ENCODE measurements around the gene ALPL. TPM values are rescaled to one million over a fixed set of nuclear protein-coding genes. Genes with fewer than 3 reads are reported as not detected.

ALPL gene
- total RNA-seq, 1 experiment from 2014 or later: 140 TPM

DNA sequence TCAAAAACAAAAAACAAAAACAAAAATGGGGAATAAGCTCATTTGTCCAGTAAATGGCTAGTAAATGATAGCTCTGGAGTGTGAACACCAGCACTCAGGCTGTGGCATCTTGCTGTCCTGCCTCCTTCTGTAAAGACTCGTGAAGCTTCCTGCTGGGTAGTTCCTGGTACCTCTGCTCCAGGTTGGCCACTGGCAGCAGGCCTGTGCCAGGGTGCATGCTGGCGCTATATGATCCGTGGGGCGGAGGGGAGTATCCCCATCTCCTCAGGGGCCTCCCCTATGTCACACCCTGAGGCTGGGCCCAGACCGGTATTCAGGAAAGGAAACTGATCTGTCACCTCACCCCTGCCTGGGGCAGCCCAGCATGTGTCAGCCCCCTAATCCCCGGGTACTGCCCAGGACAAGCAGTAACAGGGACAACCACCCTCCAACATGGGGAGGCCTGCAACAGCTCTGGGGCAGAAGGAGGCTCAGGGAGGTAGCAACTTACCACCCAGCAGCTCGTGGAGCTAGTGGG lies 14.1 kb downstream of the ALPL start:
- no peak overlapping the region for H3K27ac Mint-ChIP-seq
- H3K9me3 Mint-ChIP-seq: no peaks in the 10 kb centered on the region
- TF ChIP-seq, protein P1, sequence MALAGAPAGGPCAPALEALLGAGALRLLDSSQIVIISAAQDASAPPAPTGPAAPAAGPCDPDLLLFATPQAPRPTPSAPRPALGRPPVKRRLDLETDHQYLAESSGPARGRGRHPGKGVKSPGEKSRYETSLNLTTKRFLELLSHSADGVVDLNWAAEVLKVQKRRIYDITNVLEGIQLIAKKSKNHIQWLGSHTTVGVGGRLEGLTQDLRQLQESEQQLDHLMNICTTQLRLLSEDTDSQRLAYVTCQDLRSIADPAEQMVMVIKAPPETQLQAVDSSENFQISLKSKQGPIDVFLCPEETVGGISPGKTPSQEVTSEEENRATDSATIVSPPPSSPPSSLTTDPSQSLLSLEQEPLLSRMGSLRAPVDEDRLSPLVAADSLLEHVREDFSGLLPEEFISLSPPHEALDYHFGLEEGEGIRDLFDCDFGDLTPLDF (CRISPR knock-in tag; IDR thresholded peaks at IDR 0.05): no peak
- TF ChIP-seq, protein P2, sequence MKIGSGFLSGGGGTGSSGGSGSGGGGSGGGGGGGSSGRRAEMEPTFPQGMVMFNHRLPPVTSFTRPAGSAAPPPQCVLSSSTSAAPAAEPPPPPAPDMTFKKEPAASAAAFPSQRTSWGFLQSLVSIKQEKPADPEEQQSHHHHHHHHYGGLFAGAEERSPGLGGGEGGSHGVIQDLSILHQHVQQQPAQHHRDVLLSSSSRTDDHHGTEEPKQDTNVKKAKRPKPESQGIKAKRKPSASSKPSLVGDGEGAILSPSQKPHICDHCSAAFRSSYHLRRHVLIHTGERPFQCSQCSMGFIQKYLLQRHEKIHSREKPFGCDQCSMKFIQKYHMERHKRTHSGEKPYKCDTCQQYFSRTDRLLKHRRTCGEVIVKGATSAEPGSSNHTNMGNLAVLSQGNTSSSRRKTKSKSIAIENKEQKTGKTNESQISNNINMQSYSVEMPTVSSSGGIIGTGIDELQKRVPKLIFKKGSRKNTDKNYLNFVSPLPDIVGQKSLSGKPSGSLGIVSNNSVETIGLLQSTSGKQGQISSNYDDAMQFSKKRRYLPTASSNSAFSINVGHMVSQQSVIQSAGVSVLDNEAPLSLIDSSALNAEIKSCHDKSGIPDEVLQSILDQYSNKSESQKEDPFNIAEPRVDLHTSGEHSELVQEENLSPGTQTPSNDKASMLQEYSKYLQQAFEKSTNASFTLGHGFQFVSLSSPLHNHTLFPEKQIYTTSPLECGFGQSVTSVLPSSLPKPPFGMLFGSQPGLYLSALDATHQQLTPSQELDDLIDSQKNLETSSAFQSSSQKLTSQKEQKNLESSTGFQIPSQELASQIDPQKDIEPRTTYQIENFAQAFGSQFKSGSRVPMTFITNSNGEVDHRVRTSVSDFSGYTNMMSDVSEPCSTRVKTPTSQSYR (CRISPR knock-in tag; IDR thresholded peaks at IDR 0.05): no peak
- TF ChIP-seq SOX15 (CRISPR knock-in tag; IDR thresholded peaks at IDR 0.05) (no peak), JUN (CRISPR knock-in tag; IDR thresholded peaks at IDR 0.05) (no peak), ZBTB21 (CRISPR knock-in tag; IDR thresholded peaks at IDR 0.05; ENCODE audit: borderline replicate concordance) (no peak), SMAD3 (CRISPR knock-in tag; IDR thresholded peaks at IDR 0.05; ENCODE audit: borderline replicate concordance) (no peak), CBFB (CRISPR knock-in tag; IDR thresholded peaks at IDR 0.05; ENCODE audit: low read depth) (no peak), GABPB1 (CRISPR knock-in tag; IDR thresholded peaks at IDR 0.05) (no peak)
- TF ChIP-seq, protein P3, sequence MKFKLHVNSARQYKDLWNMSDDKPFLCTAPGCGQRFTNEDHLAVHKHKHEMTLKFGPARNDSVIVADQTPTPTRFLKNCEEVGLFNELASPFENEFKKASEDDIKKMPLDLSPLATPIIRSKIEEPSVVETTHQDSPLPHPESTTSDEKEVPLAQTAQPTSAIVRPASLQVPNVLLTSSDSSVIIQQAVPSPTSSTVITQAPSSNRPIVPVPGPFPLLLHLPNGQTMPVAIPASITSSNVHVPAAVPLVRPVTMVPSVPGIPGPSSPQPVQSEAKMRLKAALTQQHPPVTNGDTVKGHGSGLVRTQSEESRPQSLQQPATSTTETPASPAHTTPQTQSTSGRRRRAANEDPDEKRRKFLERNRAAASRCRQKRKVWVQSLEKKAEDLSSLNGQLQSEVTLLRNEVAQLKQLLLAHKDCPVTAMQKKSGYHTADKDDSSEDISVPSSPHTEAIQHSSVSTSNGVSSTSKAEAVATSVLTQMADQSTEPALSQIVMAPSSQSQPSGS (CRISPR knock-in tag; IDR thresholded peaks at IDR 0.05; ENCODE audit: borderline replicate concordance, low read depth): no peak
- TF ChIP-seq, protein P4, sequence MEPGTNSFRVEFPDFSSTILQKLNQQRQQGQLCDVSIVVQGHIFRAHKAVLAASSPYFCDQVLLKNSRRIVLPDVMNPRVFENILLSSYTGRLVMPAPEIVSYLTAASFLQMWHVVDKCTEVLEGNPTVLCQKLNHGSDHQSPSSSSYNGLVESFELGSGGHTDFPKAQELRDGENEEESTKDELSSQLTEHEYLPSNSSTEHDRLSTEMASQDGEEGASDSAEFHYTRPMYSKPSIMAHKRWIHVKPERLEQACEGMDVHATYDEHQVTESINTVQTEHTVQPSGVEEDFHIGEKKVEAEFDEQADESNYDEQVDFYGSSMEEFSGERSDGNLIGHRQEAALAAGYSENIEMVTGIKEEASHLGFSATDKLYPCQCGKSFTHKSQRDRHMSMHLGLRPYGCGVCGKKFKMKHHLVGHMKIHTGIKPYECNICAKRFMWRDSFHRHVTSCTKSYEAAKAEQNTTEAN (CRISPR knock-in tag; IDR thresholded peaks at IDR 0.05): no peak
- TF ChIP-seq, protein P5, sequence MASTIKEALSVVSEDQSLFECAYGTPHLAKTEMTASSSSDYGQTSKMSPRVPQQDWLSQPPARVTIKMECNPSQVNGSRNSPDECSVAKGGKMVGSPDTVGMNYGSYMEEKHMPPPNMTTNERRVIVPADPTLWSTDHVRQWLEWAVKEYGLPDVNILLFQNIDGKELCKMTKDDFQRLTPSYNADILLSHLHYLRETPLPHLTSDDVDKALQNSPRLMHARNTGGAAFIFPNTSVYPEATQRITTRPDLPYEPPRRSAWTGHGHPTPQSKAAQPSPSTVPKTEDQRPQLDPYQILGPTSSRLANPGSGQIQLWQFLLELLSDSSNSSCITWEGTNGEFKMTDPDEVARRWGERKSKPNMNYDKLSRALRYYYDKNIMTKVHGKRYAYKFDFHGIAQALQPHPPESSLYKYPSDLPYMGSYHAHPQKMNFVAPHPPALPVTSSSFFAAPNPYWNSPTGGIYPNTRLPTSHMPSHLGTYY (CRISPR knock-in tag; IDR thresholded peaks at IDR 0.05): no peak
- no peak overlapping the region for H3K4me3 Mint-ChIP-seq
- POLR2A ChIA-PET: no interaction called here
- H3K27me3 Mint-ChIP-seq (ENCODE audit: low read depth): no peaks in the 10 kb centered on the region
- peaks cover 55% of the 10 kb centered on the region for H3K4me1 Mint-ChIP-seq
- no peak for ATAC-seq
- no peak for DNase-seq (ENCODE audit: low spot score)
- H3K36me3 Mint-ChIP-seq: no peaks in the 10 kb centered on the region
- CTCF ChIA-PET: interaction anchor here (0.7 to 2.0 kb wide), 4 partner anchors 12 to 843 kb away, joined by 3 to 6 read pairs (median 4); partner anchors contain the start of gene ALPL

DNA sequence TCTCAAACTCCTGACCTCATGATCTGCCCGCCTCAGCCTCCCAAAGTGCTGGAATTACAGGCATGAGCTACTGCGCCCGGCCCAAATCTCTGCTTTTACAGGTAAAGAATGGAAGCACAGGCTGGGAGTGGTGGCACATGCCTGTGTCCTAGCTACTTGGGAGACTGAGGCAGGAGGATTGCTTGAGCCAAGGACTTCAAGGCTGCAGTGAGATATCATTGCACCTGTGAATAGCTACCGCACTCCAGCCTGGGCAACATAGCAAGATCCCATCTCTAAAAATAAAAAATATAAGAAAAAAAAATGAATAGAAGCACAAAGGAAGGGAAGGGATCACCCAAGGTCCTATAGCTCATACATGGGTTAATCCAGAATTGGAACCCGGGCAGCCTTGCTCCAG lies 15.0 kb downstream of the ALPL start:
- H3K4me3 Mint-ChIP-seq: no peak overlapping the region
- ATAC-seq (no peak), DNase-seq (ENCODE audit: low spot score) (no peak)
- ChIA-PET CTCF (interaction anchor here (0.6 to 2.0 kb wide), 7 partner anchors 9 to 1865 kb away, joined by 3 to 6 read pairs (median 3); partner anchors contain the start of gene ALPL), POLR2A (no interaction called here)
- H3K4me1 Mint-ChIP-seq: peaks cover 46% of the 10 kb centered on the region
- no peak overlapping the region for H3K27ac Mint-ChIP-seq
- H3K9me3 Mint-ChIP-seq: no peaks in the 10 kb centered on the region
- no peaks in the 10 kb centered on the region for H3K36me3 Mint-ChIP-seq
- H3K27me3 Mint-ChIP-seq (ENCODE audit: low read depth): no peaks in the 10 kb centered on the region
- TF ChIP-seq TEAD4 (CRISPR knock-in tag; IDR thresholded peaks at IDR 0.05): no peak
- peak; percentile 85 for TF ChIP-seq ZNF121 (CRISPR knock-in tag; IDR thresholded peaks at IDR 0.05)
